Bone marrow (tissue), 2 donors: Measurements from ENCODE around the gene ULK4.
"Not testable (repeated sequence)": the region's sequence is repeated elsewhere in the genome, so short reads cannot be mapped to it uniquely, and the experiment has no call there.

Experiments
- DNase-seq, 2 donors: peaks; one replicate each; lab custom pipeline; 2025; lab: John Stamatoyannopoulos, UW

Gene ULK4

GRCh38 chr3:41498847-41499246 lies 463.1 kb downstream of the ULK4 start:
- DNase-seq, result no peak

GRCh38 chr3:41490360-41490759 lies 471.5 kb downstream of the ULK4 start:
- DNase-seq, result no peak

DNA sequence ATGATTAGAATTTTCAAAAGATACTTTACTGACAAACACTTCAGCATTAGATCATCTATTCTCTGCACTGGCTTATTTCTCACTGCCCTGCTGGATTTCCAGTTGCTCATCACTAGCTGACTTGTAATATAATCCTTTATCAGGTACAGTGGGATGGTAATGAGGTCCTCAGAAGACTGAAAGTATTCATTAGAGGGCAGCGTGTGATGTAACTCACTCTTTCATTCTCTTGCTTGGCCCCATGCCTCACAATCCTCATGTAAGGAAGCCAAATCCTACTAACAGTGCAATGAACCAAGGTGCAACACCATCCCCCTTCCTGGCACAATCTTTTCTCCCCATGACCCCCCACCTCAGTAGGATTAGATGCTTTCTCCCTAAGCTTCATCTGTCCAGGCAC lies 472.7 kb downstream of the ULK4 start:
- DNase-seq, result no peak

DNA sequence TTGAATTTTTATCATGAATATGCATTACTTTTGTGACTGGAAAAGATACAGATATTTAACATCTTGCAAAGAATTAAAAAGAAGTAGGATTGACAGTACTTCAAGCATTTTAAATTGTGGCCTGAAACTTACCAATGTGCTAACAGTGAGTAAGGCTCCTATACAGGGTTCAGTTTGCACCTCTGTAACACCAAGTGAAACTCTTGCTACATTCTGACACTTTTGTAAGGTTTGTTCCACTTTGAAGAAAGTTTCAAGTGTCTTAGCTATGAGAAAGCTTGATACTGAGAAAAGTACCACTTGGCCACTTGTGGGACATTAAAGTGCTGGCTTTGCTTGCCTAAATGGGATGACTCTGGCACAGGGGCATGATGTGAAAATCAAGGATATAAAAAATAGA lies 473.4 kb downstream of the ULK4 start:
- DNase-seq, result no peak

- DNase-seq, result no peak
Observed at GRCh38 chr3:41485484-41485883, 476.4 kb downstream of the ULK4 start.

- no peak for DNase-seq
Observed at GRCh38 chr3:41482134-41482533, 479.8 kb downstream of the ULK4 start.

DNA sequence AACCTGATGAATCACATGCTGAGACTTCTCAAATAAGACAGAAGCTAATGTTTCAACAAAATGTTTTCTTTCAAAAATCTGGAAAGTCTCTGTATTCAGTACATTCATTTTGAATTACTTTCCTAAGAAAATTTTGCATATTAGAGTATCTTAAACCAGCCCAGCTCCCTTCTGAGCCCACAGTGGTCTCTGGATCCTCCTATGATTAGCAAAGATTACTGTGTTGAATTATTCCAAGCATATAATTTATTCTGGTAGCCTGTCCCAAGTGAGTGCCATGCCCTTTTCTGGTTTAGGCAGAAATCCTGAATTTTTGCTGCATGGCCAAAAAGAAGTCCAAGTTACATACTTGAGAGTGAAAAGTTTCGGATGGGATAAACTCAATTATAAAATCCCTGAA lies 483.6 kb downstream of the ULK4 start:
- DNase-seq, result no peak

- no peak for DNase-seq
Observed at GRCh38 chr3:41477399-41478014, 484.4 kb downstream of the ULK4 start.

GRCh38 chr3:41469083-41469482 lies 492.8 kb downstream of the ULK4 start:
- DNase-seq, result no peak

GRCh38 chr3:41467481-41467880 lies 494.4 kb downstream of the ULK4 start:
- DNase-seq, result no peak

DNA sequence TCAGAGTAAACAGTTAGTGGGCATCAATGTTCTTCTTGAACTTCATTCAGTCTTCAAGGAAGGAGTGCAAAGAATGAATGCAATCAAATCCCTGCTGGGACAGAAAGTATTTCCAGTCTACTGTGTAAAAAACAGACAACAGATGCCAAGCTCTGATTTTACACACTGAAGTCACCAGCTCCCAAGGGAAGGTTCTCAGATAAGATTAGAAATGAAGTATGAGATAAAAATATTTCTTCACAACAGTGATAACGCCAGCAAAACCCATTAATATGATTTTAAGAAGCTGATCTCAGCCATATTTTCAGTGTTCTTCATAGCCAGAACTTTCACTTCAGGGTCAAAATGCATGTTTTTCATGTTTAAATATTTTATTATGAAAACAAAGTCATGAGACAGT lies 497.0 kb downstream of the ULK4 start:
- DNase-seq, result no peak

- DNase-seq, result no peak
Observed at GRCh38 chr3:41464401-41464800, 497.5 kb downstream of the ULK4 start.

DNA sequence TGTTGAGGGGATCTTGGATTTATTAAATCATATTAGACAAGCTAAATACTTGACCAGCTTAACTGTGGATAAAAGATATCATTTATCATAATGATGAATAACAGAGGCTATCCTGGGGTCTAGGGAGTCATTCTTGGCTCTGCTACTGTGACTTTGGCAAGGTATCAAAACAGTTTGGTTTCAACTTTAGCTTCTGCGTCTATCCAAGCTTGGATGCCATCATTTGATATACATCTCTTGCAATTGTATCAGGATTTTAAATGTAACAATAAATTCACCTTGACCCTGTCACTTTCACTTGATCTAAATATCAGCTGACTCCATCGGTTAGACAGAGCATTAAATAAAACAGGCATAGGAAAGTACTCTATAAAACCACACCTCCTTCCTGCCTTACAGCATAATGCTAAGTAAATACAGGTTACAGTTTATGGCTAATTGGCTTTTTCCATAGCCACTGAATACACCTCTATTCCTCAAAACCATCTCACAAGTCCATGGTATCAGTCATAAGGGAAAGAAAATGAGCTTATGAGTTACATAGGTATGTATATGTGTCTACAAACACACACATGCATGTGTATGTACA lies 499.7 kb downstream of the ULK4 start:
- DNase-seq, result no peak

DNA sequence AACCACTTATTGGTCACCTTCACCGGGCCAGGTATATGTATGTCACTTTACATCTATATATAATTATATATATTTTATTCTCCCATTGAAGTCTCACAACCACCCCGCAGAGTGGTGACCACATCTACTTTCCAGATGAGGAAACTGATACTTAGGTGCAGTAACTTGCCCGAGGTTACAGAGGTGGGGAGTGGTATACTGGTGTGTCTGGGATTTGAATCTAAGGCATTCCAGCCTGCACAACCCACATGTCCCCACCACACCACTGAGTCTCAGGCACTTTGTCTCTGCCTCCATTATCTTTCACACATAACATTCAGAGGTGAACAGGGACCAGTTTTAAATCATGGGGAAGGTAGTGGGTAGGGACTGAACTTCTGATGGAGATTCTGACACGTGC lies 501.2 kb downstream of the ULK4 start:
- no peak for DNase-seq

GRCh38 chr3:41457176-41457575 lies 504.7 kb downstream of the ULK4 start:
- no peak for DNase-seq

GRCh38 chr3:41456162-41456561 lies 505.7 kb downstream of the ULK4 start:
- DNase-seq, result no peak

DNA sequence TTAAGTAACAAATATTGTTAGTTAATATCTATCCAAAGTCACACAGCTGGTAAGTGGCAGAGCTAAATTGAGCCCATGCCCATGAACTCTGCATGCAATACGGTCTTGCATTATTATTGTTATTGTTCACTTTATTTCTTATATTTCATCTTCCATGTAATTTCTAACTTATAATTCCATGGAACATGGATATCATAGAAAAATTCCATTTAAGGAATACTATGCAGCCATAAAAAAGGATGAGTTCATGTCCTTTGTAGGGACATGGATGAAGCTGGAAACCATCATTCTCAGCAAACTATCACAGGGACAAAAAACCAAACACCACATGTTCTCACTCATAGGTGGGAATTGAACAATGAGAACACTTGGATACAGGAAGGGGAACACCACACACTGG lies 508.3 kb downstream of the ULK4 start:
- not testable (repeated sequence) for DNase-seq

GRCh38 chr3:41450416-41451231 lies 511.3 kb downstream of the ULK4 start:
- no peak for DNase-seq

- no peak for DNase-seq
Observed at GRCh38 chr3:41448396-41448795, 513.5 kb downstream of the ULK4 start.

DNA sequence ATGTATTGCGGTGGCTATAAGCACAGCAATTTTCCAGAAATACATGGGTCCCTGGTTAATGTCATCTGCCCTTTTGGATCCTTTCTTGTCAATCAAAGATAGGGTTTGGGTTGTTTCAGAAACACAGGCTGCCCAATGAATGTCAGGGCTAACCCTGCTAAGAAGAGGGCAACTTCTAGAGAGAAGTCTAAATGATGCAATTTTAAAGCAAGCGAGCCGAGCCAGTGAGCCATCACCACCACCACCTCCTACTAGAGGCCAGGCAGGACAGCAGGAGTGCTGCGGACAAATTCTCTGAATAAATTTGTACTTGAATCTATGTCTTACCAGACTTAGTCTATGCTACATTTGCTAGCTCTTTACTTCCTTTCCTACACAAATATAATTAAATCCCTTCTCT lies 514.2 kb downstream of the ULK4 start:
- DNase-seq, result no peak

DNA sequence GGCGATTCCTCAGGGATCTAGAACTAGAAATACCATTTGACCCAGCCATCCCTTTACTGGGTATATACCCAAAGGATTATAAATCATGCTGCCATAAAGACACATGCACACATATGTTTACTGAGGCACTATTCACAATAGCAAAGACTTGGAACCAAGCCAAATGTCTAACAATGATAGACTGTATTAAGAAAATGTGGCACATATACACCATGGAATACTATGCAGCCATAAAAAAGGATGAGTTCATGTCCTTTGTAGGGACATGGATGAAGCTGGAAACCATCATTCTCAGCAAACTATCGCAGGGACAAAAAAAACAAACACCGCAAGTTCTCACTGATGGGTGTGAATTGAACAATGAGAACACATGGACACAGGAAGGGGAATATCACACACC lies 515.6 kb downstream of the ULK4 start:
- DNase-seq, result not testable (repeated sequence)

GRCh38 chr3:41441568-41441967 lies 520.3 kb downstream of the ULK4 start:
- no peak for DNase-seq

DNA sequence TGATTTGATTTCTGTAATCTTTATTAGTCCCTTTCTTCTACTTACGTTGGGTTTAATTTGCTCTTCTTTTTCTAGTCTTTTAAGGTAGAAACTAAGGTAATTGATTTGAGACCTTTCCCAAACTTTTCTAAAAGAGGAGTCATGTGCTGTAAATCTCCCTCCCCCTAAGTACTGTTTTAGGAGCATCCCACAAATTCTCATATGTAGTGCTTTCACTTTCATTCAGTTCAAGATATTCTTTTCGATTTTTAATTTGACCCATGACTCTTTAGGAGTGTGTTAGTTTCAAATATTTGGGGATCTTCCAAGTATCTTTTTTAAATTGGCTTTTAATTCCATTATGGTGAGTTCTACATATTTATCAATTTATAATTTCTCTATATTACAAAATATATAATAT lies 520.8 kb downstream of the ULK4 start:
- no peak for DNase-seq
